ENCODE data around the gene CAVIN2.

DNA sequence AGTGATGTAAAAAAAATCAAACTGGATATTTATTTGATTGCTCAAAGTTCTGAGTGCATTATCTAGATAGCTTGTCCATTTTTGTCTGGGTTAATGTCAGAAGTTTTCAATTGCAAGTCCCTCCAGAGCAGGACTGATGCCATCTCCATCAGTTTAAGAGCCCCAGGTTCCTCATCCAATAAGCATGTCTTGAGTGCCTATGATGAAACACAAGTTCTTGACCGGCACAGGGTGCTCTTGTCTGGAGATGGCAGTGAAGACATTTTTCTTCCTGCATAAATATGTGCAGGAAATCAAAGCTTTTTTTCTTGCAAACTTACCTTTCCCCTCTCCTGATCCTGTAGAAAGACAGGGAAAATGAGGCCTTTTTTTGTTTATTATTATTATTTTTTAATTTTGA is 31.9 kb downstream of the CAVIN2 start:
- no peak for TF ChIP-seq CTCF (IDR thresholded peaks at IDR 0.05)
- no peak for TF ChIP-seq POLR2A (IDR thresholded peaks at IDR 0.05)
- TF ChIP-seq POLR2AphosphoS5 (IDR thresholded peaks at IDR 0.05) = no peak
